Ovary (tissue), 3 donors: ENCODE measurements around the gene MAGI1.

Source experiments
- CTCF ChIP-seq, 3 donors: fragments of 450-650 bp in 2 of 3; fragments of 200-600 bp in 1 of 3; IDR thresholded peaks; one replicate each; pipeline versions ENCODE4 v1.5.1 to v1.8.0; 2016 to 2022; ENCODE audit warnings: antibody characterized with exemption in 3 of 3, mild to moderate bottlenecking in 1 of 3
- EP300 ChIP-seq: sonication (generic); formaldehyde crosslinking; IDR thresholded peaks from one replicate; pipeline ENCODE4 v1.6.1; 2017; ENCODE audit warnings: antibody characterized with exemption
- donor health status: DM: no; HTN: no; CAD: no.

GRCh38 chr3:65914032-65914739, 124.5 kb downstream of the MAGI1 start:
- no peak for TF ChIP-seq CTCF (IDR thresholded peaks at IDR 0.05)
- no peak for TF ChIP-seq EP300
